HG03565 (cell line): Measurements from ENCODE around the gene YPEL1.
A peak's percentile ranks its signal among the peaks of the same experiment; 100 is the strongest.

Experiments used
- ATAC-seq: cut with Tn5 transposase; IDR thresholded peaks from one replicate; pipeline ENCODE4 v1.9.1; 2021; ENCODE audit warnings: mild to moderate bottlenecking, moderate library complexity; ENCODE audit not compliant: unreplicated experiment

Gene YPEL1, protein sequence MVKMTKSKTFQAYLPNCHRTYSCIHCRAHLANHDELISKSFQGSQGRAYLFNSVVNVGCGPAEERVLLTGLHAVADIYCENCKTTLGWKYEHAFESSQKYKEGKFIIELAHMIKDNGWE

GRCh38 chr22:21735200-21736083 lies at the start of gene YPEL1:
TSS of gene YPEL1 (minus strand) at chr22:21735794. CDS start at chr22:21710744, 25,050 bp downstream.
- ATAC-seq = peak; percentile 80

- ATAC-seq = no peak
These were observed 44.7 kb upstream of the YPEL1 start for GRCh38 chr22:21780259-21780658.

DNA sequence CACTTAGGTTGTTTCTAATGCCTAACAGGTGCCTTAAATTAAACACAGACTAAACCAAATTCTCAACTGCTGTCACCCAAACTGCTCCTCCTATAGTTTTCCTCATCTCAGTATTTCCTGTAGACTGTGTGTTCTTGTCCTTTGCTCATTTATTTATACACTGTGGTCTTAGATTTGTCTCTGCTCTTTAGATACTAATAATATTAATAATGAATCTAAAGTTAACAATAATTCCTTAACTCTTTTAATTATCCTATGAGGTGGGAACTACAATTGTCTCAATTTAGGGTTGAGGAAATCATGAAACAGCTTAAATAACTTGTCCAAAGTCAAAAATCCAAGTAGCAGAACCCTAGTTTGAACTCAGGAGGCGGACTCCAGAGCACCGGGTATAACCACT lies 43.9 kb upstream of the YPEL1 start:
- no peak for ATAC-seq

DNA sequence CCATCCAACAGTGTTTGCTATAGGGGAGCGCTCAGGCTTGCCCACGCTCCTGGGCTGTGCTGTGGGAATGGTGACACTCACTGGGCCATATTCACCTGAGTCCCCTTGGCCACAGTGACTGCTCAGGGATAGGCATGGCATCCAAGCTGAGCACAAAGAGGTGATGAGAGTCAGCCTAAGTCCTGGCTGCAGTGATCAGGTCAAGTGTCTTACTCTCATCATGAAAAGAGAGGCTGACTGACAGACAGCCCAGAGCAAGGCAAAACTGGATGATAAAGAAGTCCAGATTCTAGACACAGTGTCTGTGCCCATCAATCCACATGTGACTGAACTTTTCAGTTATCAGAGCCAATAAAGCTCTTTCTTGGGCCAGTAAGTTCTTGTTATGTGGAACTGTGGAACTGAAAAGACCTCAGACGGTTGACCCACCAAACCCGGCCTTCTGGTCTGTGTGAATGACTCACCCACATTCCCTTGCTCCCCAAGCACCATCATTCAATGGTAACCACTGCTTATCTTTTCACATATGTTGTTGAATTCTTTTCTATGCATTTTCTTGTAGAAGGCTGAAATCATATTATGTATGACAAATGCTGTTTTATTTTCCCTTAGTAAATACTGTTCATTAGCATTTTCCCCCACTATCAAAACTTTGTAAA lies 43.2 kb upstream of the YPEL1 start:
- ATAC-seq = no peak

GRCh38 chr22:21771631-21771976 lies 36.0 kb upstream of the YPEL1 start:
- ATAC-seq = no peak

GRCh38 chr22:21768435-21768834 lies 32.8 kb upstream of the YPEL1 start:
- ATAC-seq = no peak

DNA sequence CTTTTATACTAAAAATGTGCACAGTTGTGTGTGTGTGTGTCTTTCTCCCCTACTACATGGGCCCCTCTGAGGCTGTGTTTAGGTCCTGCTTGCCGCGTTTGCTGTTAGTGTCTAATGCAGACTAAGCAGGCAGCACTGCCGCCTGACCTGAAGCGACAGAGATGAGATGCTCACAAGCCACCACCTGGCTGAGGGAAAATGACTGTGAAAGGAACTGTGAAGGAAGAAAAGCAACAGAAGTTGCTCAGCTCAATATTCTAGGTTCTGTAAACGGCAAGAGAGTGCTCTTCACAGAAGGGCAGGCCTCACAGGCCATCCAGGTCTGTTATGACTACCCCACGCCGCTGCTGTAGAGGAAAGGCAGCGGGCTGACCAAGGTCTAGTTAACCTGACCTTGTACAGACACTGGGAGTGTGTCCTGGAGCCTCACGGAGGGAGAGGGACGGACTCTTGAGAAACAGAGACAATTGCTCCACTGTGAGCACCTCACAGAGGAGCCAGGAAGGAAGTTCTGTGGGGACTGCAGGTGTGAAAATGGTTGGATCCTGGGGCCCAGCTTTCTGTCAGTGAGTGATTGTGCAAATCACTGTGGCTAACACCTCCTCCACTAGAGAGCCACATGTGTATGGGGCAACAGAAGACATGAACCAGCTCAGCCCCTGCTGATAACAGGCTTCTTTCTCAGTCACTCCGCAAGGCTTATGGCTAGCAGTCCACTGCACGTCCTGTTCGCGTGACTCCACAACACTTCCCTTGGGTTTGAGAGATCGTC lies 31.3 kb upstream of the YPEL1 start:
- ATAC-seq = no peak

DNA sequence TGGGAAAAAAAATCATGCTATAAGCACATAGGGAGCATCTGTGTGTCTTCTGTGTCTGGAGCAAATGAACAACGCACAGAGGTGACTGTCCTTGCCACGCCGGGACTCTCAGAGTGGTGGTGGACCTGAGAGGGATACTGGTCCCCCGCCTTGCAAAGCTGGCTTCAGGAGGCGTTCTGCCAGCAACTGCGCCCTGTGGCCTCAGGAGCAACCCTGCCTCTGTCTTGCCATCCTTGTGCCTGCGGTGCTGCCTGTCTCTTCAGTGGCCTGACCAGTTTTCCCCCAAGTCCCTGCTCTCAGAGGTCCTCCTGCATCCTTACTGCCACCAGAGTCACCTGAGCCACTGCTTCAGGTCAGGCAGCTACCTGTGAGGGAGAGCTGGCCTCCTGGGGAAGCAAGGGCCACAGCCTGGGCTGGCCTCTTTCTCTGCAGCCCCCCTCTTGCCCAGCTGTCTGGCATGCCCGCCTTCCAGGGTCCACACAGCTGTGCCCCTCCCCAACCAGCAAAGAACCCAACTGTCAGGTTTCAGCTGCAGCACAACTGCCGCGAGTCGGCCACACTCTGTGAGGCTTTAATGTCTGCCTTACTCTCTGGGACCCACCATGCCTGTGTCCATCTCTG lies 30.4 kb upstream of the YPEL1 start:
- no peak for ATAC-seq

- no peak for ATAC-seq
These were observed 28.6 kb upstream of the YPEL1 start for GRCh38 chr22:21764038-21764804.

DNA sequence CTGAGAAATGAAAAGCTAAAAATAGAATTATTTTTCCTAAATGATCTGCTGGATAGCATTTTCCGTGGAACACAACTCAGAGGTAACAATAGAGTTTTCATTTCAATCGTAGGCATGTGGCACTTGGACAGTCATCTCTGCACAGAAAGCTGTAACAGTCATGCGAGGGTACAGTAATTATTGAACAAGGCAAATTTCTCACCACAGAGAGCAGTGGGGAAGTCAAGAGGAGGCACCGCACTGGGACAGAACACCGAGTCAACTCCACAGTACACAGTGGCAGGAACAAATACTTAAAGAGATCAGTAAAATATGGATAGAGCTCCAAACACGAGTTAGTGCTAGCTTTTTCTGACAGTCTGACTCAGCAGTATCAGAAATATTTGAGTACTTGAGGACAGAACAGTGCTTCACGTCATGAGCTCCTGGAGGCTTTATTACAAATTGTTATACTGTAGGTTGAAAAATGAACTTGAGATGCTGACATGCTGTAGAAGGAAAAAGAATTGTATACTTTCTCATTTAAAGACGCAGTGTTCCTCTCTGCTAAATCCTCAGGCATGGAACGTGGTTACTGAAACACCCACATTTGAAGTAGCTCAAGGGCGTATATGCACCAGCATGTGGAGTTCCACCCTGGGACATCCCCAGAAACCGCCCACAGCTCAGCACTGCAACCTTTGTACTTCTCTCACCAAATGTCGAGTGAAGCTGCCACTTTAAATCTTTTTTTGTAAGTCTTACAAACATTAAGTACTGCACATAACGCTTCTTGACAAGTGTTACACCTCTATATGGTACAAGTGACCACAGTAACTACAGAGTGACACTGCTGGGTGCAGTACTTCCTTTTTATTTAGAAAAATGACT lies 27.4 kb upstream of the YPEL1 start:
- peak; percentile 40 for ATAC-seq

DNA sequence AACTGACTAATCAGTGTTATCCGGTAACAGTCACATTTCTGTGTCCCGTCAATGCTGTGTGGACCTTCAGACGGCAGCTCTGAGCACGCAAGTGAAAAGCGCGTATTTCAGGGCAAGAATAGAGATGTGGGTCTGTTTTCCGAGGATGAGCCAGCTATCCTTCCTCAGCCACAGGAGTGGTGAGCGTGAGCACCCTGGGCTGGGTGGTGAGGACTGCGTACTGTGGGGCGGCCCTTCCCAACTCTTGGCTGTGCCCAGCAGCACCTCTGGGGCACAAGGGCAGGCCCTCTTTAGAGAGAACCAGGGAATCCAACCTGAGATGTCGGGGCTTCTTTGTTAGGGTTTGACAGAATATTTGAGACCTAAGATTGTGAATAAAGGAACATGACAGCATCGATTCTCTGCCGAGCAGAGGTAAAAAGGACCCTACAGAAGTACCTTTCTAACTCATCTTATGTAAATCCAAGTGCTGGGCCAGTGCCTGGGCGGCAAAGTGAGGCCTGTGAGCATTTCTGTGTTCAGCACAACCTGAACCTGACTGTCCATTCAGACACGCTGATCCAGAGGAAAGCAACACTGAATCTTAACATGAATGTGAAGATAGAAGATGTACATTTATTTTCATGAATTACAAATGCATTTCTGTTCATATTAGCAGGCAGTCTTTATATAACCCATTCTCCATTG lies 26.5 kb upstream of the YPEL1 start:
- ATAC-seq = no peak

DNA sequence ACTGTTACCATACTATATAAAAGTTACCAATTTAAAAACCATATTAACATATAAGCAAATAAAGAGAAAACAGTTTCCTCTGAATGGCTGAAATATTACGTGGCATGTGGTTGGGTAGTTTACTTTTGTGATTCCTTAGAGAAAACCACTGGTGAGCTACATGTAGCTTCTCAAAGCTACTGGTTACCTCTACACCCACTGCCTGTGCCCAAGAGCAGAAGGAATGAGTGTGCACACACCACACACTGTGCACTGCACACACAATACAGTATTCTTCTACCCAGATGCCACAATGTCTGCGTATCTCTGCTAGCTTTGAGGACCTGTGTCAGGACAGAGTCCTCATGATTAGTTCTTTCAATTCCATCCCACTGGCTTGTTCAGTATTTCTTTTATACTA lies 25.5 kb upstream of the YPEL1 start:
- ATAC-seq = no peak

DNA sequence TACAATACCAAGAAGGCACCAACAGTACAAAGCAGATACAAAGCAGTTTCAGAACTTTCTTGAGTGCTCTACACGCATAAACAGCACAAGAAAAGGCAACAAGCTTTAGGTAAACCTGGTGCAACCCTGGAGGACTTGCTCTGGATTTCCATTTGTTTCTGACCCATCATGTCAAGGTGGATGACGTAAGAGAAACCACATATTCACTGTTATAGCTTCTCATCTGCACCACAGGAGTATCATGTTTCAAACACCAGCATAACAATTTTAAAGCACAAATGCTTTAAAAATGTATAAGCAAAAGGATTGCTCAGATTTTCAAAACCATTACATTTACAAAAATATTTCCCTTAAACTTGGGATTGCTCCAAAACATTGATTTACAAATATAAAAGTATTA lies 25.0 kb upstream of the YPEL1 start:
- no peak for ATAC-seq

DNA sequence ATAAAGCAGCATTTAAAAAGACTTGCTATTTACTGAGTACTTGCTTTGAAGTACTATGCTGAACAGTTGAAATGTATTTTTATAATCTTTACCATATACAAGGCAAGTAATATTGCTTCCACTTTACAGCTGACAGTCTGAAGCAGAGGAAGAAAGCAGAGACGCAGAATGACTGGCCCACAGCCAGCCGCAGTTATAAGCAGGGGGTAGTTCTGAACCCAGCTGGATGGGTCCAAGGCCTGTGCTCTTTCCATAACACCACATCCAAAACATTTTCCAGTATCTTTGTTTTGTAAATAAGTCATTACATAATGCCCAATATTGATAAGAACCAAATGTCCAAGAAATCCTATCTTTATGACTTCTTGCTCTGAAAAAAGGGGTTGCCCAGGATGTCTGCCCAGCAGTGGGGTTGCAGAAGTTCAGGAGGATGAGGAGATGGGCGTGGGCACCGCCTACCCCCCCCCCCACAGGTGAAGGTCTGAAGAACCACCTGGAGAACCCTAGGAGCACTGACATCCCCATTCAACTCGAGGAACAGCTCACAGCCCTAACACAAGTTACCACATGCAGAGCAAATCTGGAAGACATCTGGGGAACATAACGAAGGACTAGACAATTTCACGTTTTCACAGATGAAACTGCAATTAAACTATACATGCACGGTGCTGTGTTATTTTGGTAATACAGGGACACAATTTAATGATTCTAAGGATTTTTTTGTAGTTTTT lies 24.2 kb upstream of the YPEL1 start:
- ATAC-seq = no peak

DNA sequence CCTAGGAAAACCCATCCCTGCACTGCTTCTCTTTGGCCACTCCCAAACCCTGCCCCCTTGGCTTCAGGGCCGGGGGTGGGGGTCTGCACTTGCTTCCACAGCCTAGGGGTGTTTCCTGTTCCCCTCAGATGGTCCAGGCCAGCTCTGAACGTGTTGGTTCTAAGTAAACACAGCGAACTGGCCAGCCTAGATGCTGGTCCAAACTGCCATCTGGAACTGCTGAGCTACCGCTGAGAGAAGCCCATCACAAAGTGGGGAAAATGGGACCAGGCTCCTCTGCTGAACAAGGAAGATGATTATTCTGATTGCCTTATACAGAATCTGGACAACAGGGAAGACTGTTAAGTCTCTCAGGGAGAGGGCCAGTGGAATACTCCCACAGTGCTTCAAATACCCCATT lies 23.5 kb upstream of the YPEL1 start:
- ATAC-seq = no peak

GRCh38 chr22:21758091-21758864 lies 22.7 kb upstream of the YPEL1 start:
- ATAC-seq = no peak

DNA sequence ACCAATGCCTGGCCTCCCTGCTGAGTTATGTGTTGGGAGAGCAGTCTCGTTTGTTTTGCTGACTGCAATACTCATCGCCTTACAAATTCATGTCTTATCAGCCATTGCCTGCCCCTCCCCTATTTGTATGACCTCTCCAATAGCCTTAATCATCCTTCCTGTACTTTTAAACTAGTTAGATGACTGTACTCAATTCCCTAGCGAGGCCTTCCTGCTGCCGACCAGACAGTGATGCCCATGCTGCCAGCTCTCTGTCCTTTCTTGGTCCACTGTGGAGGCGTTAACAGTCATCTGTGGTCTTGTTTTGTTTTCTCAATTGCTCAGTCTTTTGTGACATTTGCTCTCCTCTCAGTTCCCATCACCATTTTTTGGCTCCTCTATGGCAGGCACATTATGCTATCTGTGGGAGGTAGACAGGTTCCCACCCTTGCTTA lies 20.3 kb upstream of the YPEL1 start:
- no peak for ATAC-seq
